ENCODE measurements around the gene RBFOX2. TPM values are rescaled to one million over a fixed set of nuclear protein-coding genes. Genes with fewer than 3 reads are reported as not detected.

Gene RBFOX2
- total and polyA plus RNA-seq, 4 donors: 14.2 to 53.6 (median 25.6) TPM

- TF ChIP-seq SP1 (IDR thresholded peaks at IDR 0.05) (no peak), MAX (IDR thresholded peaks at IDR 0.05) (no peak), HNF4A (conservative IDR thresholded peaks at IDR 0.05) (no peak), TAF1 (conservative IDR thresholded peaks at IDR 0.05) (no peak)
These were observed 339.5 kb downstream of the RBFOX2 start (continued) for GRCh38 chr22:35688913-35689675.

Other genes with a start within 250 kb of the RBFOX2 start
- 10 to 100 TPM; 11.4 to 34.5 TPM for gene APOL3, start 131.9 kb upstream of the RBFOX2 start, total RNA-seq
- 10 to 100 TPM in 1 of 2 donors, 1 to 10 TPM in 1; 7.2 to 12.2 TPM for gene APOL3, start 131.9 kb upstream of the RBFOX2 start, polyA plus RNA-seq
- gene APOL4, start 173.0 kb upstream of the RBFOX2 start, total RNA-seq: 1 to 10 TPM; 1.5 to 2.3 TPM
- gene APOL4, start 173.0 kb upstream of the RBFOX2 start, polyA plus RNA-seq: 1 to 10 TPM in 1 of 2 donors, under 1 TPM in 1; 0.59 to 2.2 TPM
- gene APOL2, start 210.7 kb upstream of the RBFOX2 start, total RNA-seq: 10 to 100 TPM; 14.3 to 77.2 TPM
- 10 to 100 TPM; 20.0 to 23.4 TPM for gene APOL2, start 210.7 kb upstream of the RBFOX2 start, polyA plus RNA-seq
- gene APOL1, start 224.3 kb upstream of the RBFOX2 start, total RNA-seq: 100 to 1,000 TPM in 1 of 2 donors, 1 to 10 TPM in 1; 7.7 to 129 TPM
- 10 to 100 TPM; 57.7 to 61.3 TPM for gene APOL1, start 224.3 kb upstream of the RBFOX2 start, polyA plus RNA-seq